GM23248 (cell line): ENCODE data around the gene COL15A1.

ENCODE experiments used
- EZH2 ChIP-seq: fragments of 200-600 bp; sonication (generic); IDR thresholded peaks from 2 replicates; pipeline ENCODE4 v1.6.1; 2018; ENCODE audit warnings: antibody characterized with exemption, mild to moderate bottlenecking; ENCODE audit not compliant: insufficient read depth, poor library complexity, severe bottlenecking
- EZH2phosphoT487 ChIP-seq: fragments of 200-600 bp; sonication (generic); IDR thresholded peaks from 2 replicates; pipeline ENCODE4 v1.6.1; 2018; ENCODE audit warnings: antibody characterized with exemption, moderate library complexity, mild to moderate bottlenecking, low read depth; ENCODE audit not compliant: insufficient read depth

DNA sequence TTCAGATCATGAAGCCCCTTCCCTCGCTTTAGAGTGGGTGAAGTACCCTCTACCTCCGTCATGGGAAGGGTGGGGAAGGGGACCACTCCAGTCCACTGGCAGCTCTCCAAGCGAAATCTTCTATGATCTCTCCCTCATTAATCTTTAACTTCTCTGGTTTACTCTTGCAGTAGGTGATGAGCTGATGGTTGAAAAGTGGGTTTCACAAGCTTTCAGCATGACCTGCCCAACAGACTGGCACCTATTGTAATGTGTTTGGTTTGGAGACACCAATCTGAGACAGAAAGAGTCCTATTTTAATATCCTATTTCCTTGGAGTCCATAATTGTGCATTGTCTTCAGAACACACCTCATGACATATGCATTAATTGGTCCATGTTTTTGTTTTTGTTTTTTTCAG is 90.4 kb downstream of the COL15A1 start:
- TF ChIP-seq EZH2, result no peak
- no peak for TF ChIP-seq EZH2phosphoT487
